NB4 (cell line): ENCODE data around the gene CALM1.

Experiments
- DNase-seq: peaks from one replicate; pipeline ENCODE4 v3.0.0; 2010; ENCODE audit warnings: low read depth
- H3K4me3 ChIP-seq: one replicate; pipeline ENCODE4 v1.5.1; 2011; ENCODE audit warnings: mild to moderate bottlenecking, low read depth, low read length, moderate library complexity
- MYC ChIP-seq: IDR thresholded peaks from 2 replicates; pipeline ENCODE4 v1.6.1; 2011; ENCODE audit warnings: low read depth, low read length
- POLR2A ChIP-seq: IDR thresholded peaks from 2 replicates; pipeline ENCODE4 v1.6.1; 2011; ENCODE audit warnings: mild to moderate bottlenecking; ENCODE audit not compliant: insufficient read length; ENCODE audit errors: extremely low read depth
- TF ChIP-seq, protein P1 (sequence below): IDR thresholded peaks from 2 replicates; pipeline ENCODE4 v1.6.1; 2011; ENCODE audit warnings: low read depth, low read length
- TF ChIP-seq, protein P2 (sequence below): IDR thresholded peaks from one replicate; pipeline ENCODE4 v1.5.1; 2012; ENCODE audit warnings: low read depth, low read length

Gene CALM1

DNA sequence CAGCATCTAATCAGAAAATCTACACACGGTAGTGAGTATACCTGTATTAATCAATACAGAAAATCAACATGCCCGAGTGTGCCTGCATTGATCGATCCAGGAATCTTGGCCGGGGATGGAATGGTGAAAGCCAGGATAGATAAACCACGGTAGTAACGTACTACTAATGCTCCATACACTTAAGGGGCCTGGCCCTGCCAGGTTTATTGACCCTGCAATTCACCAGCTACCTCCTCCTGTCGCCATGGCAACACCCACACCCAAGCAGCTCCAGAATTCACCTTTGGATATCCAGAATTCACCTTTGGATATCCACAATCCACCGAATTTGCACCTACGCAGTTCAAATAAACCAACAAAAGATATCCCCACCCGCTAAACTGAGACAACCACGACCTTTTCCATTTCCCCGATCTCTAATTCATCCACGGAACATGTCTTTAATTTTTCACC, 14.8 kb upstream of the CALM1 start:
- no peak for DNase-seq
- peak overlapping the region; percentile 86 for H3K4me3 ChIP-seq
- no peak for TF ChIP-seq MYC
- TF ChIP-seq, protein P1, sequence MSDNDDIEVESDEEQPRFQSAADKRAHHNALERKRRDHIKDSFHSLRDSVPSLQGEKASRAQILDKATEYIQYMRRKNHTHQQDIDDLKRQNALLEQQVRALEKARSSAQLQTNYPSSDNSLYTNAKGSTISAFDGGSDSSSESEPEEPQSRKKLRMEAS, result no peak
- no peak for TF ChIP-seq POLR2A
- TF ChIP-seq, protein P2, sequence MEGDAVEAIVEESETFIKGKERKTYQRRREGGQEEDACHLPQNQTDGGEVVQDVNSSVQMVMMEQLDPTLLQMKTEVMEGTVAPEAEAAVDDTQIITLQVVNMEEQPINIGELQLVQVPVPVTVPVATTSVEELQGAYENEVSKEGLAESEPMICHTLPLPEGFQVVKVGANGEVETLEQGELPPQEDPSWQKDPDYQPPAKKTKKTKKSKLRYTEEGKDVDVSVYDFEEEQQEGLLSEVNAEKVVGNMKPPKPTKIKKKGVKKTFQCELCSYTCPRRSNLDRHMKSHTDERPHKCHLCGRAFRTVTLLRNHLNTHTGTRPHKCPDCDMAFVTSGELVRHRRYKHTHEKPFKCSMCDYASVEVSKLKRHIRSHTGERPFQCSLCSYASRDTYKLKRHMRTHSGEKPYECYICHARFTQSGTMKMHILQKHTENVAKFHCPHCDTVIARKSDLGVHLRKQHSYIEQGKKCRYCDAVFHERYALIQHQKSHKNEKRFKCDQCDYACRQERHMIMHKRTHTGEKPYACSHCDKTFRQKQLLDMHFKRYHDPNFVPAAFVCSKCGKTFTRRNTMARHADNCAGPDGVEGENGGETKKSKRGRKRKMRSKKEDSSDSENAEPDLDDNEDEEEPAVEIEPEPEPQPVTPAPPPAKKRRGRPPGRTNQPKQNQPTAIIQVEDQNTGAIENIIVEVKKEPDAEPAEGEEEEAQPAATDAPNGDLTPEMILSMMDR, result no peak

DNA sequence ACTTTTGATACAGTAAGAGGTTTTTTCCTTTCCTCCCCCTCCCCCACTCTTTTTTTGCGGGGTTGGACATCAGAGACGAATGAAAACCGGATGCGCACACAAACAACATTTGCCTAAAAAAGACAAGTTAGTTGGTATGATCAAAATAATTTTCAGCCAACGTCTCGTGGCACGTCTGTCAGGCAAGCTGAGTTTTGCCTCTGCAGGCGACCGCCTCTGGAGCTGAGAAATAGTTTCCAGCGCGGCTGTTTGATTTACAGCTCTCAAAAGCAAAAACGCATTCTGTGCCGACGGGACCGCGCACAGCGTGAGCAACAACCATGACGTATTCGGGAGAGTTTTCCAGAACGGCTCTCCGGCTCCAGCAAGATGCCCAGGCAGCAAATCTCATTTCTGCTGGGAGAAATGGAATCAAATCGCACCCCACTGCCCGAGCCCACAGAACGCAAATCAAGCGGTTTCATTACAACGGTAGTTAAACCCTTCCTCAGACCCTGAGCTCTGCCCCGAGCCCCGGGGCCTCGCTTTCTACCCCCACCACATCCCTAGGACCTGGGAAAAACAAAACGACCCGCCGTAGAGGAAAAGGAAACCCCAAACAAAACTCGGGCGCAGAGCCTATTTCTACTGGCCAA, 14.2 kb upstream of the CALM1 start:
- peak; percentile 66 for DNase-seq
- TF ChIP-seq, protein P2, result no peak
- TF ChIP-seq MYC, result 0 out of 2 replicates have a peak, but pooled peaks have one; percentile 9
- no peak for TF ChIP-seq POLR2A
- TF ChIP-seq, protein P1, result peak; percentile 27; the same call in 1 of the 2 replicates
- H3K4me3 ChIP-seq, result peak overlapping the region; percentile 86

DNA sequence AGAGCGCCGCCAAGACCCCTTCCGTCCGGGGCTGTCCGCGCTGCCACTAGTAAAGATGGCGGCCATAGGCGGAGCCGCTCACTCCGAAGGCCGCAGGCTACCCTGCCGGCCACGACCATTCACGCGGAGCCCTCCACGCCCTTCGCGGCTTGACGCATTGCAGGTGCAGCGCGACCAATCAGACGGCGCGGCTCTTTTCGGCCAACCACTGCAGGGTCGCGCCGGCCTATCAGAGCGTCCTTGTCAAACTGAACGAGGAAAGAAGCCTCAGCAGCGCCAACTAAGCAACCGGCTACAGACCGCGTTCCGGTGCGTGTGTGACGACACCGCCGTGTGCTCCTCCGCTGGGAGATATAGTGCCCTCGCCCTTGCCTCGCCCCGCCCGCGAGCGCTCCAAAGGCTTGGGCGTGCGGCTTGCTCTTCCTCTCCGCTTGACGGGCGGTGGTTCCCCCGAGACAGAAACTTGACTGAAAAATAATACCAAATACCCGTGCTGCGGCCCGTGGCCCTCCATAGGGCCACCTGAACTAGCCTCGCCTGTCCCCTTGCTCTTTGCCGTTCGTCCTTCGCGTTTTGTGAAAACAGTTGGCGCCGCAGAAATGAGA, 13.6 kb upstream of the CALM1 start:
- peak; percentile 83 for TF ChIP-seq POLR2A
- TF ChIP-seq, protein P1, result peak; percentile 72
- TF ChIP-seq MYC, result peak; percentile 94
- TF ChIP-seq, protein P2, result peak; percentile 0
- peak overlapping the region; percentile 86 for H3K4me3 ChIP-seq
- peak; percentile 100 for DNase-seq

DNA sequence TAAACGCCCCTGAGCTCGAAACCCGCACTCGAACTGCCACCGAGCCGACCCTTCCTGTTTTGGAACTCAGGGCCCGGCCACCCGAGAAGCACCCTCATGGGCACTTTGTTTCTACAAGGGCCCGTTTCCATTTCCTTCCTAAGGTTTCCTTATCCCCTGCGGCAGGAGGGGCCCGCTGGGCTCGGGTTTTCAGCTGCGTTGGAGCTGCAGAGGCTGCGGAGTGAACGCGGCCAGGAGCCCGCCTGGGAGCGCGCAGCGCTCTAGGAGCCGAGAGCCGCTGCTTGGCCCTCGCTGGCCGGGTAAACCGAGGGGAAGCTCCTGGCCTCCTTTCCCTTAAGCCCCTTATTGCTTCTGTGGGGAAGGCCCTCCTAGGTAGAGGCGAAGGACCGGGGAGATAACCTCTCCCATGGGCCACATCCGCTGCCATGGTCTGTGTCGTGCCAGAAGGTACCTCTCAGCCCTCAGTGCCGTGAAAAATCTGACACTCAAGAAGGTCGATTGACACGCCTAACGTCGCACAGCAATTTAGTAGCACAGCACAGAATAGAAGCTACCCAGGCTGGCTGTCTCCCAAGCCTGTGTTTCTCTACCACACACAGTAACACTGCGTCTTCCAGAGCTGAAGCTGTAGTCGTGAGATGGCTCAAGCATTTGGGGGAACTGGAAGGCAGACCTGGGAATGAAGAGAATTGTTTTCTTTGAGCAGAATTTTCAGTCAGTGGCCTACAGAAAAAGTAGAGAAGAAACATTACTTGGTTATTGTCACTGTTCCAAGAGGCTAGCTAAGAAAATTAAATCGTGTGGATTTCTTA, 12.9 kb upstream of the CALM1 start:
- TF ChIP-seq POLR2A (no peak), MYC (no peak)
- TF ChIP-seq, protein P1, result no peak
- TF ChIP-seq, protein P2, result no peak
- peak overlapping the region; percentile 65 for H3K4me3 ChIP-seq

DNA sequence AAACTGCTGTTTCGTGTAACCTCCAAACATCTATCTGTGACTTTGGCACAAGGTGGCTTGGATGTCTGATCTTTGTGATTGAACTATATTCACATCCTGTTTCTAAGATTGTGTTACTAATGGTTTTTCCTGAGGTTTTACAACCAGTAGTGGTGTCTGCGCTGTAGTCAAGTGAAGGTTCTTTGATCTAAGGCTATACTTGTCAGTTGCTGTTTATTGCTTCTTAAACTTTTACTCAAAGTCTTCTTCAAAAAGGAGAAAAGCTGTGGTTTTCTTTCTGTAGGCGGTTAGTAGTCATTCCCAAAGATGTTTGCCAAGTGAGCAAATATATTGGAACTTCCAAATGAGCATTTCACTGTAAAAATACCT, 12.3 kb upstream of the CALM1 start:
- peak; percentile 25 for DNase-seq
- TF ChIP-seq MYC, result no peak
- TF ChIP-seq POLR2A, result no peak
- TF ChIP-seq, protein P1, result no peak
- TF ChIP-seq, protein P2, result no peak
- H3K4me3 ChIP-seq, result peak overlapping the region; percentile 65

More for the DNA sequence above, 12.9 kb upstream of the CALM1 start:
- peak; percentile 60 for DNase-seq
